Gastrocnemius medialis (tissue), 4 donors: ENCODE data around the gene RNASE11.

Experiments
- POLR2A ChIP-seq, 2 donors: fragments of 450-650 bp; IDR thresholded peaks; one replicate each; pipeline ENCODE4 v1.6.1; 2017; ENCODE audit warnings: antibody characterized with exemption in 2 of 2, mild to moderate bottlenecking in 2 of 2, moderate library complexity in 2 of 2
- TF ChIP-seq, protein P1 (sequence below), 5 experiments: fragments of 450-650 bp in 3 of 5; fragments of 200-600 bp in 2 of 5; sonication (generic) in 2 of 5; IDR thresholded peaks in 4 of 5; conservative IDR thresholded peaks in 1 of 5; 1 replicate in 4 of 5; 2 replicates in 1 of 5; pipeline ENCODE4 v1.5.1; 2016 to 2019; ENCODE audit warnings: antibody characterized with exemption in 5 of 5, mild to moderate bottlenecking in 3 of 5, moderate library complexity in 3 of 5

DNA sequence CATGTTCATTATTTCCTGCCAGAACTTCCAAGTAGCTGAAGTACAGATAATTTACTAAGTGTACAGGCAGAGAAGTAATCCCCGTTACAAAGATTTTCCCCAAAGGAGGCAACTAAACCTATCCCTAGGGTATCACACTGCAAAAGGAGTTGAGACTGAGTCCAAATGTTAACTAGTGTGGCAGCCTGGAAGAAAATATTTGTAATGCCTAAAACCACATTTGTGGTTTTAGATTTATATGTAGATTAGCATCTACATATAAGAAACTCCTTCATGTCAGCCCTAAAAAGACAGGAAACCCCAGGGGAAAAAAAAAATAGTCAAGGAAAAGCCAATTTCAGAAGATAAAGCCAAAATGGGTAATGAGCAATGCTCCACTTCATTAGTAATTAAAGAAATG, 4.8 kb upstream of the RNASE11 start:
- TF ChIP-seq, protein P1, sequence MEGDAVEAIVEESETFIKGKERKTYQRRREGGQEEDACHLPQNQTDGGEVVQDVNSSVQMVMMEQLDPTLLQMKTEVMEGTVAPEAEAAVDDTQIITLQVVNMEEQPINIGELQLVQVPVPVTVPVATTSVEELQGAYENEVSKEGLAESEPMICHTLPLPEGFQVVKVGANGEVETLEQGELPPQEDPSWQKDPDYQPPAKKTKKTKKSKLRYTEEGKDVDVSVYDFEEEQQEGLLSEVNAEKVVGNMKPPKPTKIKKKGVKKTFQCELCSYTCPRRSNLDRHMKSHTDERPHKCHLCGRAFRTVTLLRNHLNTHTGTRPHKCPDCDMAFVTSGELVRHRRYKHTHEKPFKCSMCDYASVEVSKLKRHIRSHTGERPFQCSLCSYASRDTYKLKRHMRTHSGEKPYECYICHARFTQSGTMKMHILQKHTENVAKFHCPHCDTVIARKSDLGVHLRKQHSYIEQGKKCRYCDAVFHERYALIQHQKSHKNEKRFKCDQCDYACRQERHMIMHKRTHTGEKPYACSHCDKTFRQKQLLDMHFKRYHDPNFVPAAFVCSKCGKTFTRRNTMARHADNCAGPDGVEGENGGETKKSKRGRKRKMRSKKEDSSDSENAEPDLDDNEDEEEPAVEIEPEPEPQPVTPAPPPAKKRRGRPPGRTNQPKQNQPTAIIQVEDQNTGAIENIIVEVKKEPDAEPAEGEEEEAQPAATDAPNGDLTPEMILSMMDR (IDR thresholded peaks at IDR 0.05 in 4 of 5, conservative IDR thresholded peaks at IDR 0.05 in 1 of 5), result no peak
- TF ChIP-seq POLR2A (IDR thresholded peaks at IDR 0.05), result no peak
